Gastrocnemius medialis (tissue), 4 donors: ENCODE measurements around the gene FASTK. TPM values are rescaled to one million over a fixed set of nuclear protein-coding genes. Genes with fewer than 3 reads are reported as not detected.

Experiments
- ATAC-seq, 2 donors: fragments of 150-250 bp; one replicate each; pipeline ENCODE4 v1.9.1; 2016
- DNase-seq, 2 donors: peaks; one replicate each; pipeline ENCODE4 v3.0.0-alpha.2; 2019
- H3K27ac ChIP-seq, 4 donors: fragments of 200-600 bp; sonication (generic); 1 replicate in 1 of 4; 2 replicates in 3 of 4; pipeline ENCODE4 v1.5.1; 2016 to 2018; ENCODE audit warnings: mild to moderate bottlenecking in 2 of 4, moderate library complexity in 1 of 4
- H3K27me3 ChIP-seq, 3 donors: fragments of 200-600 bp; sonication (generic) in 2 of 3; 1 replicate in 1 of 3; 2 replicates in 2 of 3; pipeline versions ENCODE4 v1.5.1 to v1.6.0; 2016 to 2019; ENCODE audit warnings: mild to moderate bottlenecking in 1 of 3, moderate library complexity in 1 of 3
- H3K36me3 ChIP-seq, 2 donors: fragments of 200-600 bp; sonication (generic) in 1 of 2; one replicate each; pipeline ENCODE4 v1.5.1; 2017 to 2018
- H3K4me1 ChIP-seq, 2 donors: fragments of 200-600 bp; sonication (generic) in 1 of 2; one replicate each; pipeline ENCODE4 v1.5.1; 2016 to 2017; ENCODE audit warnings: mild to moderate bottlenecking in 2 of 2
- H3K4me3 ChIP-seq, 4 donors: fragments of 200-600 bp; sonication (generic) in 3 of 4; 1 replicate in 1 of 4; 2 replicates in 3 of 4; pipeline ENCODE4 v1.5.1; 2016 to 2019; ENCODE audit warnings: mild to moderate bottlenecking in 2 of 4
- H3K9me3 ChIP-seq, 3 donors: fragments of 200-600 bp; sonication (generic) in 2 of 3; 1 replicate in 1 of 3; 2 replicates in 2 of 3; pipeline ENCODE4 v1.5.1; 2016 to 2019
- CTCF ChIP-seq, 5 experiments: fragments of 450-650 bp in 3 of 5; fragments of 200-600 bp in 2 of 5; sonication (generic) in 2 of 5; IDR thresholded peaks in 4 of 5; conservative IDR thresholded peaks in 1 of 5; 1 replicate in 4 of 5; 2 replicates in 1 of 5; pipeline ENCODE4 v1.5.1; 2016 to 2019; ENCODE audit warnings: antibody characterized with exemption in 5 of 5, mild to moderate bottlenecking in 3 of 5, moderate library complexity in 3 of 5
- POLR2A ChIP-seq, 2 donors: fragments of 450-650 bp; IDR thresholded peaks; one replicate each; pipeline ENCODE4 v1.6.1; 2017; ENCODE audit warnings: antibody characterized with exemption in 2 of 2, mild to moderate bottlenecking in 2 of 2, moderate library complexity in 2 of 2
- in situ Hi-C, 4 donors: fragments of 200-750 bp; cut with MboI; loops; one replicate each; pipeline versions ENCODE4 v1.15.0 to v1.8.0; 2017; ENCODE audit warnings: low sequenced_read_pairs in 4 of 4
- intact Hi-C: fragments of 100-400 bp; cut with DNase I; formaldehyde crosslinking; loops from one replicate; pipeline ENCODE4 v1.15.1; 2023; ENCODE audit warnings: low total_unique reads
- total RNA-seq, 4 donors: library from RNA; depleted of rRNA; stranded (reverse); fragments of >200 nt; gene quantifications; one replicate each; pipeline versions ENCODE4 v1.1.0 to v1.2.3, GENCODE V29; 2016

Gene FASTK
- total RNA-seq, 4 donors from 2014 or later: 108 to 181 (median 141) TPM

DNA sequence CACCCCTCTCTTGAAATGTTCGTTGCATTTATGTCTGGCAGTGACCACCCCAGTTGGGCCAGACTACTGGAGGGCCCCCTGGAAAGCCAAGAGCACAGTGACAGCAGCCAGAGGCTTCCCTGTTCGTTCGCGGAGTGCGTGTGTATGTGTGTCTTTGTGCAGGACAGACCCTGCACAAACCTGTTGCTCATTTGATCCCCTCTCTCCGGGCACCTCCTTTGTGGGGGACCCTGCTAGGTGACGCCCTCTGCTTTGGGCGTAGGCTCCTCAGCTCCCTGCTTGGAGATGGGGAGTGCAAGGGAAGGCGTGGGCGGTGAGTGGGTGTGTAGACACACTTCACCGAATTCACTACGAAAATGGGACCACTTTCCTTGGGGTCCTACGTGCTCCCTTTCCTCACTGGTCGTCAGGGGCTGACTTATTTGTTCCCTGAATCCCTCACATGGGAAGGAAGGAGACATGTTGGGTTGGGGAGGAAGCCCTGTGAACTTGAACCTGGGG lies 44.3 kb upstream of the FASTK start:
- Histone ChIP-seq H3K4me3 (peak overlapping the region; percentile 49 to 58 (median 55)), H3K9me3 (no peaks in the 10 kb centered on the region), H3K27ac (no peak overlapping the region), H3K4me1 (peaks cover 4 to 22% of the 10 kb centered on the region in 2 donors), H3K27me3 (no peaks in the 10 kb centered on the region), H3K36me3 (peaks cover 0 to 26% of the 10 kb centered on the region in 2 donors)
- DNase-seq (no peak), ATAC-seq (no peak)
- intact Hi-C loops: loop anchor here (1.0 to 2.0 kb wide), 3 partner anchors 47 to 178 kb away; no protein-coding TSS in a partner anchor
- TF ChIP-seq POLR2A (IDR thresholded peaks at IDR 0.05) (no peak), CTCF (IDR thresholded peaks at IDR 0.05 in 4 of 5, conservative IDR thresholded peaks at IDR 0.05 in 1 of 5) (no peak)
- in situ Hi-C loops: loop anchor here in 2 of 4 donors (10.0 kb wide), 1 partner anchor 50 kb away; no protein-coding TSS in a partner anchor

GRCh38 chr7:151124481-151124880 lies 43.9 kb upstream of the FASTK start:
- Histone ChIP-seq H3K9me3 (no peaks in the 10 kb centered on the region), H3K36me3 (peaks cover 0 to 26% of the 10 kb centered on the region in 2 donors), H3K27ac (no peak overlapping the region), H3K4me1 (peaks cover 4 to 22% of the 10 kb centered on the region in 2 donors), H3K27me3 (no peaks in the 10 kb centered on the region), H3K4me3 (no peak overlapping the region)
- ATAC-seq: no peak
- TF ChIP-seq POLR2A (IDR thresholded peaks at IDR 0.05) (no peak), CTCF (IDR thresholded peaks at IDR 0.05 in 4 of 5, conservative IDR thresholded peaks at IDR 0.05 in 1 of 5) (no peak)
- intact Hi-C loops (loop anchor here (1.0 to 2.0 kb wide), 3 partner anchors 48 to 179 kb away; no protein-coding TSS in a partner anchor), in situ Hi-C loops (loop anchor here in 2 of 4 donors (10.0 kb wide), 1 partner anchor 50 kb away; no protein-coding TSS in a partner anchor)
- no peak for DNase-seq

DNA sequence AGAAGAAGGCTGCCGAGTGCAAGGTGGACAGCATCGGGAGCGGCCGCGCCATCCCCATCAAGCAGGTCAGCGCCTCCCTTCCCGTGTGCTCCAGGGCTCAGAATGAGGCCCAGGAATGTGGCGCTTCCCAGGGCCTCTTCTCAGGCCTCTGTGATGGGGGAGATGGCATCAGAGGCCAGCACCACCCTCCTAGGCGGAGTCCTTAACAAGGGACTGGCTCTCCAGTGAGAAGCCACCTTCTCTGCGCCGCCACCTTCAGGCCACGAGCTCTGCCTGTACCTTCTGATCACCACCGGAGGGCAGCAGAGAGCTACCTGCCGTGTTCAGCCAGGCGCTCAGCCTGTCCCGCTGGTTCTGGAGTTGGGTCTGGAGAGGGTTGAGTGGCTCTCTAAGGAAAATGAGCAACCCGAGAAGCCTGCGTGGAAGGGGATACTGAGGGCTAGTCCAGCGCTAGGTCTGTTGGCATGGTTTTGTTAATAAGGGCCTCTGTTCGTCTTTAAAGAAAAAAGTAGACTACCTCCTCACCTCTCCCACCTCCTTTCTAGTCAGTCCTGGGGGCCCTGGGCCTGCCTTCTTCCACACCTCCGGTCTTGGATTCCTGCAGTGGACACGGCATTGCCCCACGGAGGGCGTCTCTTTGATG lies 43.3 kb upstream of the FASTK start:
- DNase-seq (peak; percentile 66 to 75), ATAC-seq (peak; percentile 84 to 94)
- TF ChIP-seq POLR2A (IDR thresholded peaks at IDR 0.05): no peak
- peak; percentile 85 to 98 (median 95) for TF ChIP-seq CTCF (IDR thresholded peaks at IDR 0.05 in 4 of 5, conservative IDR thresholded peaks at IDR 0.05 in 1 of 5)
- Histone ChIP-seq H3K9me3 (no peaks in the 10 kb centered on the region), H3K4me1 (peaks cover 4 to 22% of the 10 kb centered on the region in 2 donors), H3K27ac (no peak overlapping the region), H3K36me3 (peaks cover 0 to 26% of the 10 kb centered on the region in 2 donors), H3K4me3 (no peak overlapping the region), H3K27me3 (no peaks in the 10 kb centered on the region)
- intact Hi-C loops (loop anchor here (1.0 to 2.0 kb wide), 3 partner anchors 48 to 179 kb away; no protein-coding TSS in a partner anchor), in situ Hi-C loops (loop anchor here in 2 of 4 donors (10.0 kb wide), 1 partner anchor 51 kb away; no protein-coding TSS in a partner anchor)

- DNase-seq (no peak), ATAC-seq (no peak)
- in situ Hi-C loops (loop anchor here in 2 of 4 donors (10.0 kb wide), 1 partner anchor 52 kb away; no protein-coding TSS in a partner anchor), intact Hi-C loops (no loop called here)
- no peak overlapping the region for H3K27ac ChIP-seq
- TF ChIP-seq CTCF (IDR thresholded peaks at IDR 0.05 in 4 of 5, conservative IDR thresholded peaks at IDR 0.05 in 1 of 5) (no peak), POLR2A (IDR thresholded peaks at IDR 0.05) (no peak)
- H3K27me3 ChIP-seq: no peaks in the 10 kb centered on the region
- H3K4me3 ChIP-seq: no peak overlapping the region
- no peaks in the 10 kb centered on the region for H3K9me3 ChIP-seq
- peaks cover 4 to 22% of the 10 kb centered on the region in 2 donors for H3K4me1 ChIP-seq
- peaks cover 0 to 29% of the 10 kb centered on the region in 2 donors for H3K36me3 ChIP-seq
Measured at GRCh38 chr7:151123158-151123821, 42.7 kb upstream of the FASTK start.
